NCI-H1694 (cell line): Measurements from ENCODE around the gene CDH4.

ENCODE experiments used
- DNase-seq: peaks from one replicate; lab custom pipeline; 2025; lab: John Stamatoyannopoulos, UW

Gene CDH4

GRCh38 chr20:61822396-61822795 lies 570.3 kb downstream of the CDH4 start:
- DNase-seq = no peak

GRCh38 chr20:61823242-61823641 lies 571.2 kb downstream of the CDH4 start:
- DNase-seq = no peak

GRCh38 chr20:61828891-61829290 lies 576.8 kb downstream of the CDH4 start:
- no peak for DNase-seq

- DNase-seq = no peak
These were observed 577.5 kb downstream of the CDH4 start for GRCh38 chr20:61829526-61829925.

- no peak for DNase-seq
These were observed 578.3 kb downstream of the CDH4 start for GRCh38 chr20:61830241-61830930.

GRCh38 chr20:61830991-61831390 lies 578.9 kb downstream of the CDH4 start:
- DNase-seq = no peak

- DNase-seq = no peak
These were observed 580.1 kb downstream of the CDH4 start for GRCh38 chr20:61832181-61832580.

- DNase-seq = no peak
These were observed 581.9 kb downstream of the CDH4 start for GRCh38 chr20:61833807-61834610.

GRCh38 chr20:61835301-61835700 lies 583.2 kb downstream of the CDH4 start:
- DNase-seq = no peak

GRCh38 chr20:61835791-61836350 lies 583.8 kb downstream of the CDH4 start:
- DNase-seq = no peak

GRCh38 chr20:61837200-61837599 lies 585.1 kb downstream of the CDH4 start:
- no peak for DNase-seq

GRCh38 chr20:61839223-61839911 lies 587.3 kb downstream of the CDH4 start:
- no peak for DNase-seq

- no peak for DNase-seq
These were observed 588.1 kb downstream of the CDH4 start for GRCh38 chr20:61839912-61840778.

- no peak for DNase-seq
These were observed 588.9 kb downstream of the CDH4 start for GRCh38 chr20:61840779-61841455.

GRCh38 chr20:61841551-61841950 lies 589.5 kb downstream of the CDH4 start:
- no peak for DNase-seq

- DNase-seq = no peak
These were observed 589.9 kb downstream of the CDH4 start for GRCh38 chr20:61841966-61842365.

- no peak for DNase-seq
These were observed 592.6 kb downstream of the CDH4 start for GRCh38 chr20:61844621-61845020.

- DNase-seq = no peak
These were observed 593.2 kb downstream of the CDH4 start for GRCh38 chr20:61845233-61845671.

- no peak for DNase-seq
These were observed 594.0 kb downstream of the CDH4 start for GRCh38 chr20:61846074-61846473.

GRCh38 chr20:61846741-61847419 lies 594.8 kb downstream of the CDH4 start:
- DNase-seq = no peak

GRCh38 chr20:61847420-61847748 lies 595.3 kb downstream of the CDH4 start:
- DNase-seq = no peak
